Gastroesophageal sphincter (tissue), 3 donors: Measurements from ENCODE around the gene SEPTIN10.

Experiments used
- POLR2A ChIP-seq, 2 donors: fragments of 450-650 bp; IDR thresholded peaks; one replicate each; pipeline ENCODE4 v1.6.1; 2017; ENCODE audit warnings: antibody characterized with exemption in 2 of 2, mild to moderate bottlenecking in 2 of 2, moderate library complexity in 1 of 2
- POLR2AphosphoS5 ChIP-seq: sonication (generic); formaldehyde crosslinking; IDR thresholded peaks from one replicate; pipeline ENCODE4 v1.6.1; 2017; ENCODE audit warnings: antibody characterized with exemption
- TF ChIP-seq, protein P1 (sequence below), 4 experiments: fragments of 200-600 bp in 2 of 4; fragments of 450-650 bp in 2 of 4; sonication (generic) in 1 of 4; IDR thresholded peaks; one replicate each; pipeline ENCODE4 v1.5.1; 2017 to 2019; ENCODE audit warnings: antibody characterized with exemption in 4 of 4, mild to moderate bottlenecking in 2 of 4, moderate library complexity in 2 of 4

DNA sequence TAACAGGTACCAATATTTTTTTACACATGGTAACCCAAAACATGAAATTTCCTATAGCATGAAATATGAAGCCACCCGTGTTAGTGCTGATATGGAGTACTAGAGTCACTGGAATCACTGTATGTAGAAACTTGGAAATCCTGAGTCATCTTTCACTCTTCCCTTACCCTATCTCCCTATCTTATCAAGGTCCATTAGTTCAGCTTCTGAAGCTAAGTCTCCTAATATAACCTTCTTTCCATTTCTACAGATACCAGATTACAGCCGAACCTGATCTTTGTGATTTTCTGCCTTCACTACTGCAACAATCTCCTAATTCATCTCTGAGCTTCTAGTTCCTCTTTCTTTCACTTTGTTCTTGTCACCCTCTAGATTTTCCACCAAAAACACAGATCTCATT lies 59.0 kb downstream of the SEPTIN10 start:
- TF ChIP-seq POLR2A (IDR thresholded peaks at IDR 0.05) = no peak
- TF ChIP-seq, protein P1, sequence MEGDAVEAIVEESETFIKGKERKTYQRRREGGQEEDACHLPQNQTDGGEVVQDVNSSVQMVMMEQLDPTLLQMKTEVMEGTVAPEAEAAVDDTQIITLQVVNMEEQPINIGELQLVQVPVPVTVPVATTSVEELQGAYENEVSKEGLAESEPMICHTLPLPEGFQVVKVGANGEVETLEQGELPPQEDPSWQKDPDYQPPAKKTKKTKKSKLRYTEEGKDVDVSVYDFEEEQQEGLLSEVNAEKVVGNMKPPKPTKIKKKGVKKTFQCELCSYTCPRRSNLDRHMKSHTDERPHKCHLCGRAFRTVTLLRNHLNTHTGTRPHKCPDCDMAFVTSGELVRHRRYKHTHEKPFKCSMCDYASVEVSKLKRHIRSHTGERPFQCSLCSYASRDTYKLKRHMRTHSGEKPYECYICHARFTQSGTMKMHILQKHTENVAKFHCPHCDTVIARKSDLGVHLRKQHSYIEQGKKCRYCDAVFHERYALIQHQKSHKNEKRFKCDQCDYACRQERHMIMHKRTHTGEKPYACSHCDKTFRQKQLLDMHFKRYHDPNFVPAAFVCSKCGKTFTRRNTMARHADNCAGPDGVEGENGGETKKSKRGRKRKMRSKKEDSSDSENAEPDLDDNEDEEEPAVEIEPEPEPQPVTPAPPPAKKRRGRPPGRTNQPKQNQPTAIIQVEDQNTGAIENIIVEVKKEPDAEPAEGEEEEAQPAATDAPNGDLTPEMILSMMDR (IDR thresholded peaks at IDR 0.05) = no peak
- no peak for TF ChIP-seq POLR2AphosphoS5
